ENCODE measurements around the gene SSBP2.
"Not testable (repeated sequence)": the region's sequence is repeated elsewhere in the genome, so short reads cannot be mapped to it uniquely, and the experiment has no call there.

SSBP2 gene

DNA sequence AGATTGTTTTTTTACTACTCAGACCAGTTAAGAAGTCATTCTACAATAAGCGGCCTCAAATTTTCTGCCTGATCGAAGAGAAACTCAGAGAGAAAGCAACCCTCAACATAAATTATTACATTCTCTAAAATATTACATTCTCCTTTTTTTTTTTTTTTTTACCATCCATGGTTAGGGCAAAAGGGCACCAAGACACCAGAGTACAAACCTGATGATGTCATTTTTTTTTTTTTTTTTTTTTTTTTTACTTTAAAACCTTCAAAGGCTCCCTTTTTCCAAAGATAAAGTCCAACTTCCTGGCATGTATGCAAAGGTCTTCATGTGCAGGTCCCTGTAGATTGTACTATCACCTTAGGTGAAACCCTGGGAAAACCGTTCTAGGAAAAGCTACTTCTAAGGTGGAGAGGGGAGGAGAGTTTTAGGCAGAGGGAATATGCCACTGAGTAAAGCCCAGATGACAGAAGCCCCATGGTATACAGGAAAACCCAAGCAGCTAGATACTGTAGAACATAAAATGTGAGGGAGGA is 104.4 kb downstream of the SSBP2 start:
- Histone ChIP-seq H3K4me1 (ENCODE audit: control insufficient read depth, insufficient read depth, low read length) (no peaks in the 10 kb centered on the region), H3K9ac (ENCODE audit: low read depth, low read length) (no peak overlapping the region), H3K9me3 (ENCODE audit: control insufficient read depth, insufficient read depth, low read length) (no peaks in the 10 kb centered on the region), H3K4me3 (ENCODE audit: low read depth, low read length) (no peak overlapping the region), H3K36me3 (ENCODE audit: control insufficient read depth, insufficient read depth, low read length) (no peaks in the 10 kb centered on the region), H3K27me3 (ENCODE audit: control insufficient read depth, insufficient read depth, low read length) (no peaks in the 10 kb centered on the region)

DNA sequence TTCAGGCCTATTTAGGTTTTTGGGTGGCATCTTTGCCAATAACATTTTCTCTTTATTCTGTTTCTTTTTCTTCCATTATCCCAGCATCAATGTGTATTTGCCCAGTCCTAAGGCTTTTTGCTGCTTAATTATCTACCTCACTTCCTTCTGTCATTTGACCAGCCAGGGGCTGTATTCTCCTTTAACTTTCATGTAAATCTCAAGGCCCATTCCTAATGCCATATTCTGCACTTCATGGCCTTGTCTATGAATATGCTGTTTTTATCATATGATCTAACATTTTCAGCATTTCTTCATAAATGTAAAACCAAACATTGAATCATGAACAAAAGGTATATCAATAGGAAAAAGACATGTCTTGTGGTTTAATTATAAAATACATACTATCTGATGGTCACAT is 108.7 kb downstream of the SSBP2 start:
- Histone ChIP-seq H3K4me3 (ENCODE audit: low read depth, low read length) (no peak overlapping the region), H3K27me3 (ENCODE audit: control insufficient read depth, insufficient read depth, low read length) (no peaks in the 10 kb centered on the region), H3K9ac (ENCODE audit: low read depth, low read length) (no peak overlapping the region), H3K9me3 (ENCODE audit: control insufficient read depth, insufficient read depth, low read length) (no peaks in the 10 kb centered on the region), H3K4me1 (ENCODE audit: control insufficient read depth, insufficient read depth, low read length) (no peaks in the 10 kb centered on the region), H3K36me3 (ENCODE audit: control insufficient read depth, insufficient read depth, low read length) (no peaks in the 10 kb centered on the region)

GRCh38 chr5:81639556-81639955 is 111.3 kb downstream of the SSBP2 start:
- H3K36me3 ChIP-seq (ENCODE audit: control insufficient read depth, insufficient read depth, low read length): no peaks in the 10 kb centered on the region

GRCh38 chr5:81638471-81638870 is 112.4 kb downstream of the SSBP2 start:
- H3K9ac ChIP-seq (ENCODE audit: low read depth, low read length): no peak overlapping the region
- no peaks in the 10 kb centered on the region for H3K27me3 ChIP-seq (ENCODE audit: control insufficient read depth, insufficient read depth, low read length)
- H3K36me3 ChIP-seq (ENCODE audit: control insufficient read depth, insufficient read depth, low read length): no peaks in the 10 kb centered on the region
- H3K4me3 ChIP-seq (ENCODE audit: low read depth, low read length): no peak overlapping the region
- H3K4me1 ChIP-seq (ENCODE audit: control insufficient read depth, insufficient read depth, low read length): no peaks in the 10 kb centered on the region
- no peaks in the 10 kb centered on the region for H3K9me3 ChIP-seq (ENCODE audit: control insufficient read depth, insufficient read depth, low read length)

More at GRCh38 chr5:81639556-81639955, 111.3 kb downstream of the SSBP2 start:
- Histone ChIP-seq H3K4me1 (ENCODE audit: control insufficient read depth, insufficient read depth, low read length) (no peaks in the 10 kb centered on the region), H3K9me3 (ENCODE audit: control insufficient read depth, insufficient read depth, low read length) (no peaks in the 10 kb centered on the region), H3K4me3 (ENCODE audit: low read depth, low read length) (no peak overlapping the region), H3K27me3 (ENCODE audit: control insufficient read depth, insufficient read depth, low read length) (no peaks in the 10 kb centered on the region), H3K9ac (ENCODE audit: low read depth, low read length) (no peak overlapping the region)

GRCh38 chr5:81633891-81634290 is 117.0 kb downstream of the SSBP2 start:
- H3K27me3 ChIP-seq (ENCODE audit: control insufficient read depth, insufficient read depth, low read length): no peaks in the 10 kb centered on the region
- H3K4me3 ChIP-seq (ENCODE audit: low read depth, low read length): no peak overlapping the region
- no peaks in the 10 kb centered on the region for H3K9me3 ChIP-seq (ENCODE audit: control insufficient read depth, insufficient read depth, low read length)
- no peak overlapping the region for H3K9ac ChIP-seq (ENCODE audit: low read depth, low read length)
- no peaks in the 10 kb centered on the region for H3K36me3 ChIP-seq (ENCODE audit: control insufficient read depth, insufficient read depth, low read length)
- H3K4me1 ChIP-seq (ENCODE audit: control insufficient read depth, insufficient read depth, low read length): no peaks in the 10 kb centered on the region

GRCh38 chr5:81633471-81633870 is 117.4 kb downstream of the SSBP2 start:
- H3K36me3 ChIP-seq (ENCODE audit: control insufficient read depth, insufficient read depth, low read length): no peaks in the 10 kb centered on the region

GRCh38 chr5:81632679-81633078 is 118.2 kb downstream of the SSBP2 start:
- H3K4me3 ChIP-seq (ENCODE audit: low read depth, low read length): no peak overlapping the region
- H3K9ac ChIP-seq (ENCODE audit: low read depth, low read length): no peak overlapping the region
- no peaks in the 10 kb centered on the region for H3K36me3 ChIP-seq (ENCODE audit: control insufficient read depth, insufficient read depth, low read length)
- H3K9me3 ChIP-seq (ENCODE audit: control insufficient read depth, insufficient read depth, low read length): no peaks in the 10 kb centered on the region
- H3K4me1 ChIP-seq (ENCODE audit: control insufficient read depth, insufficient read depth, low read length): no peaks in the 10 kb centered on the region
- no peaks in the 10 kb centered on the region for H3K27me3 ChIP-seq (ENCODE audit: control insufficient read depth, insufficient read depth, low read length)

More at GRCh38 chr5:81633471-81633870, 117.4 kb downstream of the SSBP2 start:
- H3K4me3 ChIP-seq (ENCODE audit: low read depth, low read length): no peak overlapping the region
- H3K9me3 ChIP-seq (ENCODE audit: control insufficient read depth, insufficient read depth, low read length): no peaks in the 10 kb centered on the region
- no peaks in the 10 kb centered on the region for H3K27me3 ChIP-seq (ENCODE audit: control insufficient read depth, insufficient read depth, low read length)
- H3K4me1 ChIP-seq (ENCODE audit: control insufficient read depth, insufficient read depth, low read length): no peaks in the 10 kb centered on the region
- no peak overlapping the region for H3K9ac ChIP-seq (ENCODE audit: low read depth, low read length)

- H3K36me3 ChIP-seq (ENCODE audit: control insufficient read depth, insufficient read depth, low read length): no peaks in the 10 kb centered on the region
- H3K9ac ChIP-seq (ENCODE audit: low read depth, low read length): no peak overlapping the region
- H3K4me3 ChIP-seq (ENCODE audit: low read depth, low read length): no peak overlapping the region
- H3K9me3 ChIP-seq (ENCODE audit: control insufficient read depth, insufficient read depth, low read length): no peaks in the 10 kb centered on the region
- no peaks in the 10 kb centered on the region for H3K27me3 ChIP-seq (ENCODE audit: control insufficient read depth, insufficient read depth, low read length)
- no peaks in the 10 kb centered on the region for H3K4me1 ChIP-seq (ENCODE audit: control insufficient read depth, insufficient read depth, low read length)
Measured at GRCh38 chr5:81631621-81632020, 119.3 kb downstream of the SSBP2 start.

DNA sequence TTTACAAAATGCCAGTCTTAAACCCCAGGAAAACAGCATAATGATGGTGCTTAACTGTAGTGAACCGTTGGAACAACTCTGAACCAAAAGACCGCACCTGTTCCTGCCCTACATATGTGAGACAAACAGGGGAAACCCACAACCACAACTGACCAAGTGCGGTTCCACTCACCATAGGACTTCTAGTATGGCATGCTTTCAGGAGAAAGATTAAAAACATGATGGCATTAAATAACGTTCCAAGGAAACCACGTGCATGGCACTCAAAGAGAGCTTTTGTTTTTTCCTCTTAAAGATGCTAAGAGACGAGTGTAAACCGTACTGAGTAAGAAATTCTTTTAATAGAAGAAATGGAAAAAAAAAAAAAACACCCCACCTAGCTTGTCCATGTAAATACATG is 119.8 kb downstream of the SSBP2 start:
- no peaks in the 10 kb centered on the region for H3K4me1 ChIP-seq (ENCODE audit: control insufficient read depth, insufficient read depth, low read length)
- H3K36me3 ChIP-seq (ENCODE audit: control insufficient read depth, insufficient read depth, low read length): no peaks in the 10 kb centered on the region
- no peak overlapping the region for H3K4me3 ChIP-seq (ENCODE audit: low read depth, low read length)
- no peaks in the 10 kb centered on the region for H3K9me3 ChIP-seq (ENCODE audit: control insufficient read depth, insufficient read depth, low read length)
- H3K9ac ChIP-seq (ENCODE audit: low read depth, low read length): no peak overlapping the region
- H3K27me3 ChIP-seq (ENCODE audit: control insufficient read depth, insufficient read depth, low read length): no peaks in the 10 kb centered on the region

DNA sequence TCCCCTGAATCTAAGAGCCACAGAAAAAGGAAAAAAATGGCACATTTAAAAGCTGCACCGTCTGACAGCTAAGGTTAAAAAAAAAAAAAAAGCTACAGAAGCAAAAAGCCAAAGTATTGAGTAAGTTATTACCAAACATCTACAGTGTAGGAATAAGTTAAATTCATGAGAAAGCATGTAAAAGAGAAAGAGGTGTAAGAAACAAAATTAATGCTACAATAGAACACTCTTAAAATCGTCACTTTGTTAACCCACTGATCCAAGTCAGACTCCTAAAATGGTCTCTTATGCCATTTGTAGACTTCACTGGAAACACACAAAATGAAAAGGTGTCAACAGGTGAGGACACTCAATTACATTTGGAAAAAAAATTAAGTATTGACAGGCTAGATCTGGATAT is 120.2 kb downstream of the SSBP2 start:
- H3K9ac ChIP-seq (ENCODE audit: low read depth, low read length): no peak overlapping the region
- H3K4me1 ChIP-seq (ENCODE audit: control insufficient read depth, insufficient read depth, low read length): no peaks in the 10 kb centered on the region
- H3K36me3 ChIP-seq (ENCODE audit: control insufficient read depth, insufficient read depth, low read length): no peaks in the 10 kb centered on the region
- no peaks in the 10 kb centered on the region for H3K27me3 ChIP-seq (ENCODE audit: control insufficient read depth, insufficient read depth, low read length)
- H3K9me3 ChIP-seq (ENCODE audit: control insufficient read depth, insufficient read depth, low read length): no peaks in the 10 kb centered on the region
- no peak overlapping the region for H3K4me3 ChIP-seq (ENCODE audit: low read depth, low read length)

GRCh38 chr5:81629986-81630385 is 120.9 kb downstream of the SSBP2 start:
- no peaks in the 10 kb centered on the region for H3K4me1 ChIP-seq (ENCODE audit: control insufficient read depth, insufficient read depth, low read length)

GRCh38 chr5:81628061-81628460 is 122.8 kb downstream of the SSBP2 start:
- not testable (repeated sequence) for H3K36me3 ChIP-seq (ENCODE audit: control insufficient read depth, insufficient read depth, low read length); H3K9me3 ChIP-seq (ENCODE audit: control insufficient read depth, insufficient read depth, low read length); H3K4me3 ChIP-seq (ENCODE audit: low read depth, low read length); H3K27me3 ChIP-seq (ENCODE audit: control insufficient read depth, insufficient read depth, low read length); H3K9ac ChIP-seq (ENCODE audit: low read depth, low read length); H3K4me1 ChIP-seq (ENCODE audit: control insufficient read depth, insufficient read depth, low read length)

More at GRCh38 chr5:81629986-81630385, 120.9 kb downstream of the SSBP2 start:
- Histone ChIP-seq H3K9me3 (ENCODE audit: control insufficient read depth, insufficient read depth, low read length) (no peaks in the 10 kb centered on the region), H3K4me3 (ENCODE audit: low read depth, low read length) (no peak overlapping the region), H3K36me3 (ENCODE audit: control insufficient read depth, insufficient read depth, low read length) (no peaks in the 10 kb centered on the region), H3K27me3 (ENCODE audit: control insufficient read depth, insufficient read depth, low read length) (no peaks in the 10 kb centered on the region), H3K9ac (ENCODE audit: low read depth, low read length) (no peak overlapping the region)

All from iPS-15b (cell line).